ENCODE measurements around the gene C10orf53.

DNA sequence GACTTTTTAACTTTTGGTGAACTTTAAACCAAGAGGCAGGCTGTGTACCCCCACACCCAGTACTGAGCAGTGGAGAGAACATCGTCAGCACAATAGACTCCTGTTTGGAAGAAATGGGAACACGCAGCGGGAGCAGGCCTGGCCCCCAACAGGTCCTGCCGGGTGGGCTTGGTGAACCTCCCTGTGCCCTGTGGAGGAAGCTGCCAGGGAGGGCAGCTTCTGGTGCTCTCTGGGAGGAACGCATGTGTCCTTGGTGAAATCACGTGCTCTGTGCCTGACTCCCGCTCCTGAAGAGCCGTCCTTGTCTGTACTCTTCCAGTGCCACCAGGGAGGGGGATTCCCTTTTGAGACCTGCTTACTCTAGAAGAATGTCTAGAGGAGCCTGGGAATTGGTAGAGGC lies 34.0 kb upstream of the C10orf53 start:
- TF ChIP-seq, protein P1, sequence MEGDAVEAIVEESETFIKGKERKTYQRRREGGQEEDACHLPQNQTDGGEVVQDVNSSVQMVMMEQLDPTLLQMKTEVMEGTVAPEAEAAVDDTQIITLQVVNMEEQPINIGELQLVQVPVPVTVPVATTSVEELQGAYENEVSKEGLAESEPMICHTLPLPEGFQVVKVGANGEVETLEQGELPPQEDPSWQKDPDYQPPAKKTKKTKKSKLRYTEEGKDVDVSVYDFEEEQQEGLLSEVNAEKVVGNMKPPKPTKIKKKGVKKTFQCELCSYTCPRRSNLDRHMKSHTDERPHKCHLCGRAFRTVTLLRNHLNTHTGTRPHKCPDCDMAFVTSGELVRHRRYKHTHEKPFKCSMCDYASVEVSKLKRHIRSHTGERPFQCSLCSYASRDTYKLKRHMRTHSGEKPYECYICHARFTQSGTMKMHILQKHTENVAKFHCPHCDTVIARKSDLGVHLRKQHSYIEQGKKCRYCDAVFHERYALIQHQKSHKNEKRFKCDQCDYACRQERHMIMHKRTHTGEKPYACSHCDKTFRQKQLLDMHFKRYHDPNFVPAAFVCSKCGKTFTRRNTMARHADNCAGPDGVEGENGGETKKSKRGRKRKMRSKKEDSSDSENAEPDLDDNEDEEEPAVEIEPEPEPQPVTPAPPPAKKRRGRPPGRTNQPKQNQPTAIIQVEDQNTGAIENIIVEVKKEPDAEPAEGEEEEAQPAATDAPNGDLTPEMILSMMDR (IDR thresholded peaks at IDR 0.05; ENCODE audit: poor library complexity) = no peak
- TF ChIP-seq EZH2 (IDR thresholded peaks at IDR 0.05; ENCODE audit: borderline replicate concordance) = no peak

Measured in hepatocyte (in vitro differentiated cells).